Neural cell (in vitro differentiated cells): ENCODE measurements around the gene PRXL2B. TPM values are rescaled to one million over a fixed set of nuclear protein-coding genes. Genes with fewer than 3 reads are reported as not detected.

Source experiments
- H2AFZ ChIP-seq: fragments of 200-600, 300-800 bp; sonication (generic), shearing (Covaris generic); 2 replicates; pipeline ENCODE4 v1.6.0; 2014; ENCODE audit warnings: low read depth, mild to moderate bottlenecking, antibody characterized with exemption, low read length, moderate library complexity
- H3F3A ChIP-seq: fragments of 200-600 bp; shearing (Covaris generic); 2 replicates; pipeline ENCODE4 v1.6.1; 2016; ENCODE audit warnings: mild to moderate bottlenecking, moderate library complexity, mixed read lengths, antibody characterized with exemption, low read length; ENCODE audit not compliant: insufficient read depth, poor library complexity, severe bottlenecking
- H3K27ac ChIP-seq: fragments of 200-600, 300-800 bp; sonication (generic), shearing (Covaris generic); 2 replicates; pipeline ENCODE4 v1.5.1; 2014; ENCODE audit warnings: mild to moderate bottlenecking, low read length, moderate library complexity
- H3K27me3 ChIP-seq: fragments of 300-800, 200-600 bp; sonication (generic), shearing (Covaris generic); 2 replicates; pipeline ENCODE4 v1.6.0; 2014; ENCODE audit warnings: mild to moderate bottlenecking, low read depth, low read length, moderate library complexity; ENCODE audit not compliant: insufficient read depth
- H3K36me3 ChIP-seq: fragments of 300-800, 200-600 bp; sonication (generic), shearing (Covaris generic); 2 replicates; pipeline ENCODE4 v1.5.1; 2014; ENCODE audit warnings: mild to moderate bottlenecking, antibody characterized with exemption, low read length, moderate library complexity; ENCODE audit not compliant: insufficient read depth
- H3K4me2 ChIP-seq: fragments of 300-800, 200-600 bp; sonication (generic), shearing (Covaris generic); 2 replicates; pipeline ENCODE4 v1.6.0; 2014; ENCODE audit warnings: mild to moderate bottlenecking, low read length
- H3K4me3 ChIP-seq: fragments of 300-800, 200-600 bp; sonication (generic), shearing (Covaris generic); 2 replicates; pipeline ENCODE4 v1.5.1; 2014; ENCODE audit warnings: mild to moderate bottlenecking, low read length, moderate library complexity
- H3K79me2 ChIP-seq: fragments of 200-600 bp; shearing (Covaris generic); replicated peaks from 2 replicates; pipeline ENCODE4 v1.6.0; 2014; ENCODE audit warnings: mild to moderate bottlenecking, low read length, moderate library complexity; ENCODE audit not compliant: insufficient read depth
- H3K9ac ChIP-seq: fragments of 300-800, 200-600 bp; sonication (generic), shearing (Covaris generic); 2 replicates; pipeline ENCODE4 v1.6.1; 2016; ENCODE audit warnings: mild to moderate bottlenecking, low read length, mixed read lengths
- H3K9me2 ChIP-seq: fragments of 200-600 bp; shearing (Covaris generic); 2 replicates; pipeline ENCODE4 v1.6.1; 2016; ENCODE audit warnings: mild to moderate bottlenecking, low read length, mixed read lengths; ENCODE audit not compliant: insufficient read depth
- H3K9me3 ChIP-seq: fragments of 200-600, 300-800 bp; sonication (generic), shearing (Covaris generic); 2 replicates; pipeline ENCODE4 v1.6.1; 2016; ENCODE audit warnings: mild to moderate bottlenecking, mixed run types, low read length, moderate library complexity, mixed read lengths
- H4K20me1 ChIP-seq: fragments of 200-600 bp; shearing (Covaris generic); 2 replicates; pipeline ENCODE4 v1.6.1; 2016; ENCODE audit warnings: mild to moderate bottlenecking, mixed run types; ENCODE audit not compliant: insufficient read depth
- CTCF ChIP-seq: fragments of 450-650 bp; IDR thresholded peaks from 2 replicates; pipeline ENCODE4 v1.5.1; 2014; ENCODE audit warnings: antibody characterized with exemption, mild to moderate bottlenecking, moderate library complexity; ENCODE audit not compliant: poor library complexity, severe bottlenecking
- EP300 ChIP-seq: fragments of 450-650 bp; conservative IDR thresholded peaks from 2 replicates; pipeline ENCODE4 v1.6.1; 2014; ENCODE audit warnings: antibody characterized with exemption, mild to moderate bottlenecking, moderate library complexity; ENCODE audit not compliant: poor library complexity, severe bottlenecking
- EZH2 ChIP-seq: fragments of 200-600, 300-800 bp; shearing (Covaris generic), sonication (generic); IDR thresholded peaks from 2 replicates; pipeline ENCODE4 v1.6.1; 2014; ENCODE audit warnings: antibody characterized with exemption, low read length, borderline replicate concordance, mild to moderate bottlenecking; ENCODE audit not compliant: insufficient read depth, poor library complexity, severe bottlenecking
- MXI1 ChIP-seq: fragments of 450-650 bp; conservative IDR thresholded peaks from 2 replicates; pipeline ENCODE4 v1.6.1; 2014; ENCODE audit warnings: antibody characterized with exemption, mild to moderate bottlenecking; ENCODE audit not compliant: poor library complexity, severe bottlenecking
- POLR2AphosphoS5 ChIP-seq: IDR thresholded peaks from 2 replicates; pipeline ENCODE4 v1.6.1; 2012
- RAD21 ChIP-seq: fragments of 450-650 bp; conservative IDR thresholded peaks from 2 replicates; pipeline ENCODE4 v1.6.1; 2014; ENCODE audit warnings: antibody characterized with exemption, mild to moderate bottlenecking, moderate library complexity
- SMC3 ChIP-seq: fragments of 450-650 bp; conservative IDR thresholded peaks from 2 replicates; pipeline ENCODE4 v1.6.1; 2014; ENCODE audit warnings: antibody characterized with exemption, mild to moderate bottlenecking, moderate library complexity; ENCODE audit not compliant: poor library complexity
- TAF1 ChIP-seq: IDR thresholded peaks from 2 replicates; pipeline ENCODE4 v1.6.1; 2012; ENCODE audit warnings: low read depth
- polyA plus RNA-seq: library from polyadenylated mRNA; depleted of rRNA; stranded (reverse); fragments of >200 nt; gene quantifications from 2 replicates; pipeline ENCODE4 v1.2.3, GENCODE V29; 2014
- TF ChIP-seq, protein P1 (sequence below): IDR thresholded peaks from 2 replicates; pipeline ENCODE4 v1.6.1; 2012; ENCODE audit warnings: borderline replicate concordance

PRXL2B gene
- polyA plus RNA-seq, 1 donor from 2014 or later: 29.0 TPM

DNA sequence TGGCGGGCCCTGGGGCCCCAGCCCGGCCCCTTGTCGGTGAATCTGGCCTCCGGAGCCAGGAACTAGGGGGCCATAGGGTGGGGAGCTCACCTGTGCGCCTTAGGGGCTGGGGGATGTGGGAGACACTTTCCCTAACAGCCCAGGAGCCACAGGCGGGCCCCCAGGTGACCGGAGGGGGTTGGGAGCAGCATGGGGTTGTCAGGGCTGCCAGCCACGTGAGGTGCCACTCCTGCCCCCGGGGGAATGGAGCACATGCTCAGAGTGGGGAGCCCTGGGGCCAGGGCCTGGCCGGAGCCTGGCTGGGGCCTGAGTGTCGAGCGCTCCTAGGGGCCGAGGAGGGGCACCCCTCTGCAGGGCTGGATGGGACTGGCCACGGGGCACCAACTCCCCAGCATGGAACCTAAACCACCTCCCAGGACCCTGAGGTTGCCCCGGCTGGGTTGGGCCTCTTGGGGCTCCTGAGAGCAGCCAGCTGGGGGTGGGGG, 19.9 kb downstream of the PRXL2B start:
- no peaks in the 10 kb centered on the region for H3K9me2 ChIP-seq
- no peaks in the 10 kb centered on the region for H3K36me3 ChIP-seq
- no peaks in the 10 kb centered on the region for H3K79me2 ChIP-seq
- H3K9ac ChIP-seq: no peak overlapping the region
- no peaks in the 10 kb centered on the region for H3K27me3 ChIP-seq
- H3K9me3 ChIP-seq: no peaks in the 10 kb centered on the region
- no peaks in the 10 kb centered on the region for H3F3A ChIP-seq
- H2AFZ ChIP-seq: no peak overlapping the region
- TF ChIP-seq EZH2 (no peak), RAD21 (no peak), MXI1 (no peak), POLR2AphosphoS5 (no peak), SMC3 (no peak), CTCF (no peak), EP300 (no peak), TAF1 (no peak)
- TF ChIP-seq, protein P1, sequence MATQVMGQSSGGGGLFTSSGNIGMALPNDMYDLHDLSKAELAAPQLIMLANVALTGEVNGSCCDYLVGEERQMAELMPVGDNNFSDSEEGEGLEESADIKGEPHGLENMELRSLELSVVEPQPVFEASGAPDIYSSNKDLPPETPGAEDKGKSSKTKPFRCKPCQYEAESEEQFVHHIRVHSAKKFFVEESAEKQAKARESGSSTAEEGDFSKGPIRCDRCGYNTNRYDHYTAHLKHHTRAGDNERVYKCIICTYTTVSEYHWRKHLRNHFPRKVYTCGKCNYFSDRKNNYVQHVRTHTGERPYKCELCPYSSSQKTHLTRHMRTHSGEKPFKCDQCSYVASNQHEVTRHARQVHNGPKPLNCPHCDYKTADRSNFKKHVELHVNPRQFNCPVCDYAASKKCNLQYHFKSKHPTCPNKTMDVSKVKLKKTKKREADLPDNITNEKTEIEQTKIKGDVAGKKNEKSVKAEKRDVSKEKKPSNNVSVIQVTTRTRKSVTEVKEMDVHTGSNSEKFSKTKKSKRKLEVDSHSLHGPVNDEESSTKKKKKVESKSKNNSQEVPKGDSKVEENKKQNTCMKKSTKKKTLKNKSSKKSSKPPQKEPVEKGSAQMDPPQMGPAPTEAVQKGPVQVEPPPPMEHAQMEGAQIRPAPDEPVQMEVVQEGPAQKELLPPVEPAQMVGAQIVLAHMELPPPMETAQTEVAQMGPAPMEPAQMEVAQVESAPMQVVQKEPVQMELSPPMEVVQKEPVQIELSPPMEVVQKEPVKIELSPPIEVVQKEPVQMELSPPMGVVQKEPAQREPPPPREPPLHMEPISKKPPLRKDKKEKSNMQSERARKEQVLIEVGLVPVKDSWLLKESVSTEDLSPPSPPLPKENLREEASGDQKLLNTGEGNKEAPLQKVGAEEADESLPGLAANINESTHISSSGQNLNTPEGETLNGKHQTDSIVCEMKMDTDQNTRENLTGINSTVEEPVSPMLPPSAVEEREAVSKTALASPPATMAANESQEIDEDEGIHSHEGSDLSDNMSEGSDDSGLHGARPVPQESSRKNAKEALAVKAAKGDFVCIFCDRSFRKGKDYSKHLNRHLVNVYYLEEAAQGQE: no peak
- no peak overlapping the region for H3K4me2 ChIP-seq
- H4K20me1 ChIP-seq: no peaks in the 10 kb centered on the region
- H3K27ac ChIP-seq: no peak overlapping the region
- no peak overlapping the region for H3K4me3 ChIP-seq

DNA sequence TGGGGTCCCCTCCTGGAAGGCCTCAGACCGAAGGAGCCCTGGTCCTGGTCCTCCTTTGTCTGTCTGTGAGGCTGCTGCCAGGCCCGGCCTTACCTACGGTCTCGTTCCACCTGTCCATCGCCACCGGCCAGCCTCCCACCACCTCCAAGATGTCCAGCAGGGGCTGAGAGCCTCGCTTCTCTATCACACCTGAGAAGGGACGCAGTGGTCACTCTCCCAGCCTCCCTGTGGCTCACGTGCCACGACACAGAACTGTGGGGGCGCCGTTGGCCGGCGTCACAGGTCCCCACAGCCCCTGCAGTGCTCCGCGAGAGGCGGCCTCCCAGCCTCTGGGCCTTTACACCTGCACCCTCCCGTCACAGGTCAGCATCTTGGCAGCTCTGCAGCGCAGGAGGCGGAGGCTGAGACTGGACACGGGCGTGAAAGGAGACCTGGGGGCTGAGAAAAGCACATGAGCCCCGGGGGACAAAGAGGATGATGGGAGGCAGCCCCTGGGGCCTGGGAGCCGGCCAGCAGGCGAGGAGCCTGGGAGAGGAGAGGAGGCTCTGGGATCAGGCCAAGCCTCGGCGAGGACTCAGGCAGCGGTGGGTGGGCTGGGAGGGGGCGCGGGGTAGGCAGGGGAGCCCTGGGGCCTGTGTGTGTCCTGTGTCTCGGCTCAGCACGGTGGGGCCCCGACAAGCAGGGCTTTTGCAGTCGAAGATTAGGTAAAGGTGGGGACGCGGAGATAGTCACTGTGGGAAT, 20.5 kb downstream of the PRXL2B start:
- Histone ChIP-seq H3K4me2 (no peak overlapping the region), H3K9me3 (no peaks in the 10 kb centered on the region), H3K9ac (no peak overlapping the region), H4K20me1 (no peaks in the 10 kb centered on the region), H3K36me3 (no peaks in the 10 kb centered on the region), H3K4me3 (no peak overlapping the region), H2AFZ (no peak overlapping the region), H3K79me2 (no peaks in the 10 kb centered on the region), H3F3A (no peaks in the 10 kb centered on the region), H3K27me3 (no peaks in the 10 kb centered on the region), H3K27ac (no peak overlapping the region), H3K9me2 (no peaks in the 10 kb centered on the region)
- TF ChIP-seq EP300 (no peak), EZH2 (no peak), CTCF (no peak), SMC3 (no peak), POLR2AphosphoS5 (no peak), RAD21 (no peak), TAF1 (no peak), MXI1 (no peak)
- TF ChIP-seq, protein P1: no peak
